Sigmoid colon (tissue), 7 donors: ENCODE results near the gene SIRT1. TPM values are rescaled to one million over a fixed set of nuclear protein-coding genes. Genes with fewer than 3 reads are reported as not detected.
"Not testable (repeated sequence)": the region's sequence is repeated elsewhere in the genome, so short reads cannot be mapped to it uniquely, and the experiment has no call there.

Experiments
- DNase-seq: peaks from one replicate; pipeline ENCODE4 v3.0.0-alpha.2; 2019
- H3K27ac ChIP-seq, 4 donors: fragments of 200-600 bp; sonication (generic); one replicate each; pipeline ENCODE4 v1.5.1; 2016 to 2019; ENCODE audit warnings: mild to moderate bottlenecking in 1 of 4
- H3K27me3 ChIP-seq, 3 donors: fragments of 200-600 bp; sonication (generic); one replicate each; pipeline ENCODE4 v1.5.1; 2019; ENCODE audit warnings: mild to moderate bottlenecking in 1 of 3
- H3K36me3 ChIP-seq, 4 donors: fragments of 200-600 bp; sonication (generic); one replicate each; pipeline ENCODE4 v1.5.1; 2016 to 2019
- H3K4me1 ChIP-seq, 4 donors: fragments of 200-600 bp; sonication (generic); one replicate each; pipeline ENCODE4 v1.5.1; 2017 to 2019
- H3K4me3 ChIP-seq, 4 donors: fragments of 200-600 bp; sonication (generic); one replicate each; pipeline ENCODE4 v1.5.1; 2017 to 2019; ENCODE audit warnings: mild to moderate bottlenecking in 2 of 4, moderate library complexity in 1 of 4
- H3K9me3 ChIP-seq, 4 donors: fragments of 200-600 bp in 3 of 4; sonication (generic) in 3 of 4; one replicate each; pipeline versions ENCODE4 v1.5.1 to v1.6.1; 2013 to 2019
- CTCF ChIP-seq, 4 experiments: fragments of 450-650 bp in 3 of 4; fragments of 200-600 bp in 1 of 4; IDR thresholded peaks; one replicate each; pipeline ENCODE4 v1.5.1; 2016 to 2019; ENCODE audit warnings: antibody characterized with exemption in 4 of 4, mild to moderate bottlenecking in 3 of 4, moderate library complexity in 2 of 4
- EP300 ChIP-seq, 4 donors: sonication (generic); formaldehyde crosslinking; IDR thresholded peaks; one replicate each; pipeline ENCODE4 v1.6.1; 2017; ENCODE audit warnings: antibody characterized with exemption in 4 of 4
- POLR2A ChIP-seq, 2 donors: fragments of 450-650 bp; IDR thresholded peaks; one replicate each; pipeline ENCODE4 v1.6.1; 2016; ENCODE audit warnings: antibody characterized with exemption in 2 of 2, mild to moderate bottlenecking in 2 of 2, moderate library complexity in 2 of 2
- POLR2AphosphoS5 ChIP-seq, 4 donors: sonication (generic); formaldehyde crosslinking; IDR thresholded peaks; one replicate each; pipeline ENCODE4 v1.6.1; 2017; ENCODE audit warnings: antibody characterized with exemption in 4 of 4
- WGBS, 2 donors: extraction: QIAGEN DNeasy Blood & Tissue Kit; methylation state at CpG; one replicate each; pipeline ENCODE4 v1.1.7; 2013; 5-methylcytosine and 5-hydroxymethylcytosine counted together
- intact Hi-C: fragments of 100-400 bp; cut with DNase I; formaldehyde crosslinking; loops from one replicate; pipeline ENCODE4 v1.15.1; 2023
- polyA plus RNA-seq, 3 donors: library from polyadenylated mRNA; stranded (reverse); fragments of 200-250 nt; gene quantifications; one replicate each; pipeline ENCODE4 v1.2.3, GENCODE V29; 2013
- total RNA-seq, 4 donors: library from RNA; depleted of rRNA; stranded (reverse); fragments of >200 nt; gene quantifications; one replicate each; pipeline ENCODE4 v1.1.0, GENCODE V29; 2016
- donor health status: healthy with polysubstance abuse.
- donor health status: Bipolar disorder and iron deficiency.
- donor health status: healthy.

SIRT1 gene
- 10 to 100 TPM; 22.4 to 38.2 (median 33.9) TPM for total RNA-seq
- 10 to 100 TPM; 11.1 to 12.6 (median 11.8) TPM for polyA plus RNA-seq

GRCh38 chr10:67884313-67884841, at the start of gene SIRT1:
Gene SIRT1, plus strand, starts transcription at chr10:67884656. Its CDS starts 66 bp downstream, at chr10:67884722.
- H3K4me1 ChIP-seq, result peaks cover 0 to 38% (median 10%) of the 10 kb centered on the region in 4 donors
- 0% methylated on average over 62 of the region's 62 CpGs for WGBS, 2 donors
- intact Hi-C loops, result loop anchor here (2.0 kb wide), 2 partner anchors 36 to 190 kb away; partner anchors contain the start of gene HERC4
- peak; percentile 98 to 99 (median 98) for TF ChIP-seq POLR2AphosphoS5 (IDR thresholded peaks at IDR 0.05)
- TF ChIP-seq CTCF (IDR thresholded peaks at IDR 0.05), result no peak
- peak; percentile 69 to 88 for TF ChIP-seq POLR2A (IDR thresholded peaks at IDR 0.05)
- TF ChIP-seq EP300 (IDR thresholded peaks at IDR 0.05), result peak in 1 of 4 donors; percentile 40
- peak within 1 kb of the TSS; percentile 85 to 98 (median 94) for H3K27ac ChIP-seq
- no peaks in the 10 kb centered on the region for H3K9me3 ChIP-seq
- peak; percentile 99 for DNase-seq
- peaks cover 0 to 28% (median 4%) of the 10 kb centered on the region in 4 donors for H3K36me3 ChIP-seq
- H3K27me3 ChIP-seq, result no peaks in the 10 kb centered on the region
- peak within 1 kb of the TSS; percentile 61 to 86 (median 66) for H3K4me3 ChIP-seq

- DNase-seq, H3K27me3 ChIP-seq, H3K9me3 ChIP-seq, H3K27ac ChIP-seq, intact Hi-C loops, H3K36me3 ChIP-seq: not testable (repeated sequence)
- 66 to 74% methylated on average over 6 of the region's 6 CpGs for WGBS, 2 donors
- H3K4me1 ChIP-seq, result peaks cover 0 to 11% (median 1%) of the 10 kb centered on the region in 4 donors
- H3K4me3 ChIP-seq, result peak overlapping the region in 1 of 4 donors; percentile 8
These were observed 48.7 kb upstream of the SIRT1 start for GRCh38 chr10:67835541-67836394.

- H3K4me1 ChIP-seq, result peaks cover 0 to 11% (median 1%) of the 10 kb centered on the region in 4 donors
- H3K36me3 ChIP-seq, result no peaks in the 10 kb centered on the region
- H3K27ac ChIP-seq, result no peak overlapping the region
- intact Hi-C loops, result no loop called here
- no peak for DNase-seq
- peak overlapping the region in 1 of 4 donors; percentile 8 for H3K4me3 ChIP-seq
- H3K9me3 ChIP-seq, result no peaks in the 10 kb centered on the region
- WGBS, 2 donors, result 53 to 59% methylated on average over 2 of the region's 2 CpGs
- no peaks in the 10 kb centered on the region for H3K27me3 ChIP-seq
- TF ChIP-seq POLR2AphosphoS5 (IDR thresholded peaks at IDR 0.05), result no peak
- TF ChIP-seq EP300 (IDR thresholded peaks at IDR 0.05), result no peak
- no peak for TF ChIP-seq POLR2A (IDR thresholded peaks at IDR 0.05)
- TF ChIP-seq CTCF (IDR thresholded peaks at IDR 0.05), result no peak
These were observed 48.0 kb upstream of the SIRT1 start for GRCh38 chr10:67836488-67836887.

GRCh38 chr10:67836972-67837371, 47.5 kb upstream of the SIRT1 start:
- Histone ChIP-seq H3K4me3 (peak overlapping the region in 2 of 4 donors; percentile 36 to 44), H3K4me1 (peaks cover 0 to 11% (median 1%) of the 10 kb centered on the region in 4 donors)

GRCh38 chr10:67837541-67838314, 46.7 kb upstream of the SIRT1 start, which contains the start of gene DNAJC12:
Gene DNAJC12, minus strand, starts transcription at chr10:67838188. Its CDS starts 177 bp downstream, at chr10:67838011.
- H3K27ac ChIP-seq, result peak within 1 kb of the TSS in 3 of 4 donors; percentile 27 to 41 (median 41)
- H3K4me1 ChIP-seq, result peaks cover 0 to 11% (median 1%) of the 10 kb centered on the region in 4 donors

More at GRCh38 chr10:67836972-67837371, 47.5 kb upstream of the SIRT1 start:
- TF ChIP-seq POLR2A (IDR thresholded peaks at IDR 0.05), result no peak
- Histone ChIP-seq H3K9me3 (no peaks in the 10 kb centered on the region), H3K27me3 (no peaks in the 10 kb centered on the region), H3K27ac (no peak overlapping the region), H3K36me3 (no peaks in the 10 kb centered on the region)
- intact Hi-C loops, result no loop called here
- no peak for DNase-seq
- 81 to 91% methylated on average over 1 of the region's 1 CpG for WGBS, 2 donors

GRCh38 chr10:67839511-67839910, 44.9 kb upstream of the SIRT1 start:
- DNase-seq, H3K36me3 ChIP-seq, H3K9me3 ChIP-seq, H3K27me3 ChIP-seq, H3K4me3 ChIP-seq, intact Hi-C loops, H3K27ac ChIP-seq: not testable (repeated sequence)
- peaks cover 0 to 11% (median 1%) of the 10 kb centered on the region in 4 donors for H3K4me1 ChIP-seq
- 96 to 98% methylated on average over 12 of the region's 12 CpGs for WGBS, 2 donors

More at GRCh38 chr10:67837541-67838314, 46.7 kb upstream of the SIRT1 start, which contains the start of gene DNAJC12:
- intact Hi-C loops, result no loop called here
- Histone ChIP-seq H3K27me3 (no peaks in the 10 kb centered on the region), H3K9me3 (no peaks in the 10 kb centered on the region), H3K36me3 (no peaks in the 10 kb centered on the region), H3K4me3 (peak within 1 kb of the TSS; percentile 21 to 44 (median 34))
- no peak for TF ChIP-seq POLR2A (IDR thresholded peaks at IDR 0.05)
- peak in 3 of 4 donors; percentile 23 to 52 (median 42) for TF ChIP-seq POLR2AphosphoS5 (IDR thresholded peaks at IDR 0.05)
- 12 to 32% methylated on average over 5 of the region's 5 CpGs for WGBS, 2 donors
- DNase-seq, result no peak
